HepG2 (cell line): ENCODE measurements around the gene CRIP1. TPM values are rescaled to one million over a fixed set of nuclear protein-coding genes. Genes with fewer than 3 reads are reported as not detected.

Experiments used
- AGO2 ChIP-seq: fragments of 200-400 bp; formaldehyde crosslinking; optimal IDR thresholded peaks from 2 replicates; pipeline ENCODE3; 2017; ENCODE audit warnings: mild to moderate bottlenecking, low read depth, low read length, moderate library complexity
- AHDC1 ChIP-seq: sonication (generic); formaldehyde crosslinking; IDR thresholded peaks from 2 replicates; pipeline ENCODE4 v1.5.1; 2020; ENCODE audit warnings: mild to moderate bottlenecking, missing genetic modification reagents, borderline replicate concordance
- FOXJ3 ChIP-seq: sonication (generic); formaldehyde crosslinking; IDR thresholded peaks from 2 replicates; pipeline ENCODE4 v1.4.0; 2020; ENCODE audit warnings: missing genetic modification reagents, mild to moderate bottlenecking, borderline replicate concordance
- HNF1A ChIP-seq, 2 experiments: sonication (generic) in 1 of 2; formaldehyde crosslinking in 1 of 2; IDR thresholded peaks; 2 replicates each; pipeline versions ENCODE4 v1.4.0 to v1.6.1; 2016 to 2020; ENCODE audit warnings: borderline replicate concordance in 1 of 2, low read depth in 1 of 2, mild to moderate bottlenecking in 1 of 2, missing genetic modification reagents in 1 of 2
- HNRNPUL1 ChIP-seq: fragments of 200-400 bp; formaldehyde crosslinking; IDR thresholded peaks from 2 replicates; pipeline ENCODE4 v1.6.1; 2017; ENCODE audit warnings: low read depth, mild to moderate bottlenecking, low read length, moderate library complexity
- HOMEZ ChIP-seq: IDR thresholded peaks from 2 replicates; pipeline ENCODE4 v1.6.1; 2016; ENCODE audit warnings: low read depth
- KLF16 ChIP-seq, 2 experiments: sonication (generic) in 1 of 2; formaldehyde crosslinking in 1 of 2; IDR thresholded peaks; 2 replicates each; pipeline versions ENCODE4 v1.6.1 to v1.8.0; 2016 to 2023; ENCODE audit warnings: missing genetic modification reagents in 2 of 2, missing compliant biosample characterization in 1 of 2
- PAWR ChIP-seq: sonication (generic); formaldehyde crosslinking; IDR thresholded peaks from 2 replicates; pipeline ENCODE4 v1.4.0; 2020; ENCODE audit warnings: missing genetic modification reagents, mild to moderate bottlenecking, borderline replicate concordance
- RAD21 ChIP-seq: fragments of 450-650 bp; formaldehyde crosslinking; IDR thresholded peaks from 2 replicates; pipeline ENCODE4 v1.5.0; 2020; ENCODE audit warnings: mild to moderate bottlenecking
- ZBTB34 ChIP-seq: sonication (generic); formaldehyde crosslinking; IDR thresholded peaks from 2 replicates; pipeline ENCODE4 v1.8.0; 2022; ENCODE audit warnings: mild to moderate bottlenecking, missing genetic modification reagents
- ZNF33A ChIP-seq: sonication (generic); formaldehyde crosslinking; IDR thresholded peaks from 2 replicates; pipeline ENCODE4 v1.5.1; 2020; ENCODE audit warnings: missing genetic modification reagents, mild to moderate bottlenecking, moderate library complexity, borderline replicate concordance
- ZNF432 ChIP-seq: sonication (generic); formaldehyde crosslinking; IDR thresholded peaks from 2 replicates; pipeline ENCODE4 v1.5.0; 2020; ENCODE audit warnings: missing genetic modification reagents, mild to moderate bottlenecking, borderline replicate concordance
- ZNF562 ChIP-seq: sonication (generic); formaldehyde crosslinking; IDR thresholded peaks from 2 replicates; pipeline ENCODE4 v1.8.0; 2022; ENCODE audit warnings: missing genetic modification reagents, borderline replicate concordance
- ZSCAN20 ChIP-seq: sonication (generic); formaldehyde crosslinking; IDR thresholded peaks from 2 replicates; pipeline ENCODE4 v1.4.0; 2020; ENCODE audit warnings: missing genetic modification reagents, mild to moderate bottlenecking, borderline replicate concordance
- polyA plus RNA-seq, 8 experiments: library from polyadenylated mRNA; depleted of rRNA in 3 of 8; stranded (reverse) in 7 of 8; unstranded in 1 of 8; fragments of >200 nt; fragmentation: Illumina TruSeq in 4 of 8; extraction: Trizol in 4 of 8; gene quantifications; 2 replicates each; pipeline versions ENCODE4 v1.2.1 to v1.2.3, GENCODE V29; 2011 to 2016; ENCODE audit warnings: low read depth in 4 of 8, missing spikeins in 1 of 8, mixed read lengths in 1 of 8; ENCODE audit not compliant: insufficient read depth in 1 of 8
- total RNA-seq, 5 experiments: library from RNA; depleted of rRNA; stranded (reverse); fragments of >200 nt; fragmentation: Illumina TruSeq; extraction: Trizol; gene quantifications; 2 replicates each; pipeline ENCODE4 v1.2.3, GENCODE V29; 2016; ENCODE audit warnings: low read depth in 1 of 5

CRIP1 gene
- total and polyA plus RNA-seq, 2 of the 13 experiments (the other 11 are each of a cell fraction or from before 2014, with no cell fraction given) = 53.9 to 59.5 TPM

GRCh38 chr14:105498430-105499255 is 12.0 kb downstream of the CRIP1 start (continued):
- TF ChIP-seq HOMEZ (CRISPR knock-in tag) (0 out of 2 replicates have a peak, but pooled peaks have one; percentile 0), FOXJ3 (CRISPR knock-in tag) (no peak), AHDC1 (no peak), ZSCAN20 (CRISPR knock-in tag) (no peak), HNF1A (IDR thresholded peaks at IDR 0.05; ENCODE audit: low read depth) (no peak), HNF1A (CRISPR knock-in tag; IDR thresholded peaks at IDR 0.05; ENCODE audit: borderline replicate concordance) (0 out of 2 replicates have a peak, but pooled peaks have one; percentile 1), RAD21 (CRISPR knock-in tag) (no peak), PAWR (CRISPR knock-in tag) (no peak), ZNF562 (CRISPR knock-in tag) (no peak), HNRNPUL1 (no peak), KLF16 (CRISPR knock-in tag; IDR thresholded peaks at IDR 0.05) (no peak), ZNF33A (CRISPR knock-in tag) (no peak), ZBTB34 (peak; percentile 24; the same call in 1 of the 2 replicates), ZNF432 (CRISPR knock-in tag) (no peak), AGO2 (peak; percentile 69)
